Gastroesophageal sphincter (tissue), 3 donors: ENCODE data around the gene EHBP1.

Experiments
- CTCF ChIP-seq, 4 experiments: fragments of 200-600 bp in 2 of 4; fragments of 450-650 bp in 2 of 4; sonication (generic) in 1 of 4; IDR thresholded peaks; one replicate each; pipeline ENCODE4 v1.5.1; 2017 to 2019; ENCODE audit warnings: antibody characterized with exemption in 4 of 4, mild to moderate bottlenecking in 2 of 4, moderate library complexity in 2 of 4
- EP300 ChIP-seq: sonication (generic); formaldehyde crosslinking; IDR thresholded peaks from one replicate; pipeline ENCODE4 v1.6.1; 2017; ENCODE audit warnings: antibody characterized with exemption, mild to moderate bottlenecking

DNA sequence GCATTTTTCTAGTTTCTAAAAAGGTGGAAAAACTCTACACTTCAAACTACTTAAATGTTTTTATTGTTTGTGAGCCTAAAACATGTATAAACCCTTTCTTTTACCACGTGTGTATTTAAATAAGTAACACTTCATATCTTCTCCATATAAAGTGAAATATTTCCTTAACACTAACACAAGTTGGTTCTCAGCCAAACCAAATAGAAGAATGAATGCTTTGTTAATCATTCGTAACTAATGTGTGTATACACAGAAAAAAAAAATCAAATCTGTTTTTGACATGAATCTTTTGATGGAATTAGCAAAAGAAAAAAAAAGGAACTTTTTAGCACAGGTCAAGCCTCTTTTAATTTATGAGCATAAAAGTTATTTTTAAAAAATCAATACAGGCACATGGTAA is 89.3 kb downstream of the EHBP1 start:
- TF ChIP-seq EP300 (no peak), CTCF (IDR thresholded peaks at IDR 0.05) (no peak)
